Measurements from ENCODE around the gene AKT2. TPM values are rescaled to one million over a fixed set of nuclear protein-coding genes. Genes with fewer than 3 reads are reported as not detected.
"Not testable (repeated sequence)": the region's sequence is repeated elsewhere in the genome, so short reads cannot be mapped to it uniquely, and the experiment has no call there.

The AKT2 gene
- polyA plus RNA-seq, 5 donors: 126 to 177 (median 173) TPM

GRCh38 chr19:40219721-40220276 lies 65.3 kb downstream of the AKT2 start:
- no peak for DNase-seq

- not testable (repeated sequence) for DNase-seq
Observed at GRCh38 chr19:40219029-40219428, 66.1 kb downstream of the AKT2 start.

GRCh38 chr19:40217934-40218890 lies 66.9 kb downstream of the AKT2 start, which contains the start of gene TTC9B:
Gene TTC9B (minus strand): TSS chr19:40218384. CDS start chr19:40218381, 3 bp downstream.
- no peak for DNase-seq

- no peak for DNase-seq
Observed at GRCh38 chr19:40217027-40217810, 67.9 kb downstream of the AKT2 start.

GRCh38 chr19:40216777-40217026 lies 68.4 kb downstream of the AKT2 start:
- no peak for DNase-seq

- DNase-seq: no peak
Observed at GRCh38 chr19:40216013-40216776, 69.0 kb downstream of the AKT2 start.

- no peak for DNase-seq
Observed at GRCh38 chr19:40214936-40215335, 70.2 kb downstream of the AKT2 start.

GRCh38 chr19:40213882-40214570 lies 71.1 kb downstream of the AKT2 start:
- no peak for DNase-seq

- no peak for DNase-seq
Observed at GRCh38 chr19:40213251-40213829, 71.8 kb downstream of the AKT2 start.

GRCh38 chr19:40210889-40211288 lies 74.3 kb downstream of the AKT2 start:
- DNase-seq: no peak

GRCh38 chr19:40208602-40209001 lies 76.5 kb downstream of the AKT2 start:
- no peak for DNase-seq

GRCh38 chr19:40205760-40206159 lies 79.4 kb downstream of the AKT2 start:
- DNase-seq: no peak

- DNase-seq: no peak
Observed at GRCh38 chr19:40204381-40204780, 80.8 kb downstream of the AKT2 start.

- DNase-seq: no peak
Observed at GRCh38 chr19:40200341-40201099, 84.6 kb downstream of the AKT2 start.

- DNase-seq: no peak
Observed at GRCh38 chr19:40198272-40198990, 86.7 kb downstream of the AKT2 start.

- DNase-seq: no peak
Observed at GRCh38 chr19:40193587-40193849, 91.6 kb downstream of the AKT2 start.

- DNase-seq: no peak
Observed at GRCh38 chr19:40192758-40193586, 92.2 kb downstream of the AKT2 start.

GRCh38 chr19:40191836-40192646 lies 93.1 kb downstream of the AKT2 start:
- peak in 1 of 2 donors; percentile 11 for DNase-seq
